ENCODE data around the gene PLPP7.
"Not testable (repeated sequence)": the region's sequence is repeated elsewhere in the genome, so short reads cannot be mapped to it uniquely, and the experiment has no call there.

PLPP7 gene

GRCh38 chr9:131335368-131335755 lies 45.8 kb downstream of the PLPP7 start:
- TF ChIP-seq CTCF (IDR thresholded peaks at IDR 0.05; ENCODE audit: control extremely low read depth, extremely low read depth, low read depth, missing control alignments), result no peak
- no peak for DNase-seq (ENCODE audit: extremely low spot score)
- CTCF ChIA-PET, result interaction anchor here (0.9 to 6.9 kb wide), 15 partner anchors 10 to 637 kb away, joined by 3 to 156 read pairs (median 6); no protein-coding TSS in a partner anchor
- POLR2A ChIA-PET, result no interaction called here

GRCh38 chr9:131337131-131337848 lies 47.8 kb downstream of the PLPP7 start:
- DNase-seq (ENCODE audit: extremely low spot score), result no peak
- CTCF ChIA-PET, result interaction anchor here (0.8 to 6.9 kb wide), 45 partner anchors 10 to 578 kb away, joined by 3 to 156 read pairs (median 5); partner anchors contain the start of gene RAPGEF1
- POLR2A ChIA-PET, result no interaction called here
- TF ChIP-seq CTCF (IDR thresholded peaks at IDR 0.05; ENCODE audit: control extremely low read depth, extremely low read depth, low read depth, missing control alignments), result no peak

- CTCF ChIA-PET; POLR2A ChIA-PET; DNase-seq (ENCODE audit: extremely low spot score): not testable (repeated sequence)
These were observed 49.7 kb downstream of the PLPP7 start for GRCh38 chr9:131339212-131339611.

- CTCF ChIA-PET, result interaction anchor here (0.9 to 1.2 kb wide), 2 partner anchors 9 to 10 kb away, joined by 3 to 5 read pairs; no protein-coding TSS in a partner anchor
- POLR2A ChIA-PET; DNase-seq (ENCODE audit: extremely low spot score): not testable (repeated sequence)
These were observed 55.5 kb downstream of the PLPP7 start for GRCh38 chr9:131344931-131345535.

GRCh38 chr9:131346559-131346958 lies 57.0 kb downstream of the PLPP7 start:
- ChIA-PET POLR2A (no interaction called here), CTCF (interaction anchor here (0.9 to 1.5 kb wide), 2 partner anchors 10 to 25 kb away, joined by 3 to 7 read pairs; no protein-coding TSS in a partner anchor)
- DNase-seq (ENCODE audit: extremely low spot score), result no peak
- no peak for TF ChIP-seq CTCF (IDR thresholded peaks at IDR 0.05; ENCODE audit: control extremely low read depth, extremely low read depth, low read depth, missing control alignments)

GRCh38 chr9:131347376-131348020 lies 58.0 kb downstream of the PLPP7 start:
- CTCF ChIA-PET, result interaction anchor here (0.9 to 1.5 kb wide), 4 partner anchors 11 to 131 kb away, joined by 3 to 7 read pairs (median 4); no protein-coding TSS in a partner anchor
- POLR2A ChIA-PET, result no interaction called here
- no peak for DNase-seq (ENCODE audit: extremely low spot score)
- TF ChIP-seq CTCF (IDR thresholded peaks at IDR 0.05; ENCODE audit: control extremely low read depth, extremely low read depth, low read depth, missing control alignments), result no peak

GRCh38 chr9:131348631-131349521 lies 59.4 kb downstream of the PLPP7 start:
- ChIA-PET CTCF (interaction anchor here (0.6 to 4.3 kb wide), 41 partner anchors 11 to 887 kb away, joined by 3 to 41 read pairs (median 5); no protein-coding TSS in a partner anchor), POLR2A (no interaction called here)
- no peak for TF ChIP-seq CTCF (IDR thresholded peaks at IDR 0.05; ENCODE audit: control extremely low read depth, extremely low read depth, low read depth, missing control alignments)
- no peak for DNase-seq (ENCODE audit: extremely low spot score)

All from GM10248 (cell line).